ENCODE results near the gene MORC1.

Gene MORC1

GRCh38 chr3:108998436-108998835 lies 119.5 kb downstream of the MORC1 start:
- H3K27ac ChIP-seq, result no peak overlapping the region
- TF ChIP-seq, protein P1, sequence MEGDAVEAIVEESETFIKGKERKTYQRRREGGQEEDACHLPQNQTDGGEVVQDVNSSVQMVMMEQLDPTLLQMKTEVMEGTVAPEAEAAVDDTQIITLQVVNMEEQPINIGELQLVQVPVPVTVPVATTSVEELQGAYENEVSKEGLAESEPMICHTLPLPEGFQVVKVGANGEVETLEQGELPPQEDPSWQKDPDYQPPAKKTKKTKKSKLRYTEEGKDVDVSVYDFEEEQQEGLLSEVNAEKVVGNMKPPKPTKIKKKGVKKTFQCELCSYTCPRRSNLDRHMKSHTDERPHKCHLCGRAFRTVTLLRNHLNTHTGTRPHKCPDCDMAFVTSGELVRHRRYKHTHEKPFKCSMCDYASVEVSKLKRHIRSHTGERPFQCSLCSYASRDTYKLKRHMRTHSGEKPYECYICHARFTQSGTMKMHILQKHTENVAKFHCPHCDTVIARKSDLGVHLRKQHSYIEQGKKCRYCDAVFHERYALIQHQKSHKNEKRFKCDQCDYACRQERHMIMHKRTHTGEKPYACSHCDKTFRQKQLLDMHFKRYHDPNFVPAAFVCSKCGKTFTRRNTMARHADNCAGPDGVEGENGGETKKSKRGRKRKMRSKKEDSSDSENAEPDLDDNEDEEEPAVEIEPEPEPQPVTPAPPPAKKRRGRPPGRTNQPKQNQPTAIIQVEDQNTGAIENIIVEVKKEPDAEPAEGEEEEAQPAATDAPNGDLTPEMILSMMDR (IDR thresholded peaks at IDR 0.05), result no peak
- no peak for TF ChIP-seq ZFX (IDR thresholded peaks at IDR 0.05; ENCODE audit: borderline replicate concordance)

GRCh38 chr3:108985844-108986243 lies 132.1 kb downstream of the MORC1 start:
- TF ChIP-seq ZFX (IDR thresholded peaks at IDR 0.05; ENCODE audit: borderline replicate concordance), result no peak
- TF ChIP-seq, protein P1 (IDR thresholded peaks at IDR 0.05), result no peak
- H3K27ac ChIP-seq, result no peak overlapping the region

DNA sequence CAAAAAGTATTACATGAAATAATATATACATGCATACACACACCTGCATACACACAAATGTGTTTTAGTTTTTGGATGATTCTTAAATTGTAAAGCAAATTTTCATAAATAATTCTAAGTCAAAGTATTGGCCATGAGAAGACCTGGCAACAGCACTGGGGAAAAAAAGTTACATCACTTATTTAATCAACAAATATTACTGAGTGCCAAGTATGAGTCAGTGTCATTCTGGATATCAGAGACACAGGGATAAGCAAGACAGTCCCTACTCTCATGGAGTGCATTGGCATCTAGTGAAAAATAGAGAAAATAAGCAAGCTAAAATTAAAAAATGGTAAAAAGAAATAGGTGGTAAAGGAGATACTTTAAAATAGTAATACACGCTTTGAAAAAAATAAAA lies 134.9 kb downstream of the MORC1 start:
- no peak overlapping the region for H3K27ac ChIP-seq
- TF ChIP-seq ZFX (IDR thresholded peaks at IDR 0.05; ENCODE audit: borderline replicate concordance), result no peak
- TF ChIP-seq, protein P1 (IDR thresholded peaks at IDR 0.05), result no peak

GRCh38 chr3:108976058-108976457 lies 141.9 kb downstream of the MORC1 start:
- TF ChIP-seq, protein P1 (IDR thresholded peaks at IDR 0.05), result no peak
- TF ChIP-seq ZFX (IDR thresholded peaks at IDR 0.05; ENCODE audit: borderline replicate concordance), result no peak
- H3K27ac ChIP-seq, result no peak overlapping the region

DNA sequence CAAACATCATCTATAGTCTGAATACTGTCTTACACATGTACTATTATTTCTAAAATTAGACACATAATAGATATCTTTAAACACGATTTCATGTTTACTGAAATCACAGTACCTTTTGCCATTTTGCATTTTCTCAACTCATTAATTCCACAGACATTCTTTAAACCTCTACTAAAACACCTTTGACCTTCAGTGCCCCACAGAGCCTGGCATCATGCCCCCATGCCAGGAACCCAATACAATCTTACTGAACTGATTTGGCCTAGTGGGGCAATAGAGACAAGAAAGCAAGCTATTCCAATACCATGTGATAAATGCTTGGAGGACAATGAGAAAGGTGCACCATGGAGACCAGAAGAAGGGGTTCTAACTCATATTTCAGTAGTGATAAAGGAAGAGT lies 144.9 kb downstream of the MORC1 start:
- TF ChIP-seq, protein P1 (IDR thresholded peaks at IDR 0.05), result no peak
- no peak for TF ChIP-seq ZFX (IDR thresholded peaks at IDR 0.05; ENCODE audit: borderline replicate concordance)

DNA sequence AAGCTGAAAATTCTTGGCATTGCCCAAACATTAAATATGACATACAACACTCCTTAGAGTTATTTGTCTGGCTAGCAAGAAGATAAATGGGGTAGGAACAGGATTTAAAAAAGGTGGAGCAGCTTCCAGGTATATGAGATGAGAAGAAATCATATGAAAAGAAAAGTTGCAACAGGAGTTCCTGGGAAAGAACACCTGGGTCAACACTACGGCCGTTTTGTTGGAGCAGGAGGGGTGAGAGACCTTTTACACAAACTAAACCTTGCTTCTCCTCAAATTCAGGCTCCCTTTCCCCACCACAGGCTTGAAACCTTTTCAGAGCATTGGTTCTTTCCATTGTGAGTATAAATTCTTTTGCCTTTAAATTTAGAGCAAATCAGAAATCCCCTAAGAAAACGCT lies 145.5 kb downstream of the MORC1 start:
- no peak overlapping the region for H3K27ac ChIP-seq
- TF ChIP-seq, protein P1 (IDR thresholded peaks at IDR 0.05), result no peak
- no peak for TF ChIP-seq ZFX (IDR thresholded peaks at IDR 0.05; ENCODE audit: borderline replicate concordance)

More for the DNA sequence above, 144.9 kb downstream of the MORC1 start:
- no peak overlapping the region for H3K27ac ChIP-seq

GRCh38 chr3:108970561-108970960 lies 147.4 kb downstream of the MORC1 start:
- TF ChIP-seq ZFX (IDR thresholded peaks at IDR 0.05; ENCODE audit: borderline replicate concordance), result no peak
- TF ChIP-seq, protein P1 (IDR thresholded peaks at IDR 0.05), result no peak
- no peak overlapping the region for H3K27ac ChIP-seq

Data from 22Rv1 (cell line).